Measurements from ENCODE around the gene TBXA2R.
"Not testable (repeated sequence)": the region's sequence is repeated elsewhere in the genome, so short reads cannot be mapped to it uniquely, and the experiment has no call there.

Gene TBXA2R

DNA sequence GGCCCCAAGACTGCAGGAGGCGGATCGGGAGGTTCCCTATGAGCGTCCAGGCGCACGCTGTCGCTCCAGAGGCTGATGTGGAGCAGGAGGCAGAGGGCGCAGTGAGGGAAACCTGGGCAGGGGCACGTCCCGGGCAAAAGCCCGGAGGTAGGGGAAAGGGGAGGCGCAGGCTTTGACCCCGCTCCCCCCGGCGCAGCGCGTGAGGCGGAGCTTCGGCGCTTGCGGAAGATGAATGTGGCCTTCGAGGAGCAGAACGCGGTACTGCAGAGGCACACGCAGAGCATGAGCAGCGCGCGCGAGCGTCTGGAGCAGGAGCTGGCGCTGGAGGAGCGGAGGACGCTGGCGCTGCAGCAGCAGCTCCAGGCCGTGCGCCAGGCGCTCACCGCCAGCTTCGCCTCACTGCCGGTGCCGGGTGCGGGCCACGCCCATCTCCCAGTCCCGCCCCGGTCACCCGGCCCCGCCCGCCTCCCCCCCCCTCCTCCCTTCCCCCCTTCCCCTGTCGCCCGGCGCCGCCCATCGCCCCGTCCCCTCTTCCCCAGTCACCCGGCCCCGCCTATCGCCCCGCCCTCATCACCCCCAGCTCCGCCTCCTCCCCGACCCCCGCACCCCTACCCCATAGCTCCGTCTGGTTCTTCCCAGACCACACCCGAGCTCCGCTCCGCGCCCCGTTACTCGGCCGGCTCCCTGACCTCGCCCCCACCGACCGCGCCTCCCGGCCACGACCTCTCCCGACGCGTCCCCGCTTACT lies 29.8 kb downstream of the TBXA2R start:
- no peak for DNase-seq

DNA sequence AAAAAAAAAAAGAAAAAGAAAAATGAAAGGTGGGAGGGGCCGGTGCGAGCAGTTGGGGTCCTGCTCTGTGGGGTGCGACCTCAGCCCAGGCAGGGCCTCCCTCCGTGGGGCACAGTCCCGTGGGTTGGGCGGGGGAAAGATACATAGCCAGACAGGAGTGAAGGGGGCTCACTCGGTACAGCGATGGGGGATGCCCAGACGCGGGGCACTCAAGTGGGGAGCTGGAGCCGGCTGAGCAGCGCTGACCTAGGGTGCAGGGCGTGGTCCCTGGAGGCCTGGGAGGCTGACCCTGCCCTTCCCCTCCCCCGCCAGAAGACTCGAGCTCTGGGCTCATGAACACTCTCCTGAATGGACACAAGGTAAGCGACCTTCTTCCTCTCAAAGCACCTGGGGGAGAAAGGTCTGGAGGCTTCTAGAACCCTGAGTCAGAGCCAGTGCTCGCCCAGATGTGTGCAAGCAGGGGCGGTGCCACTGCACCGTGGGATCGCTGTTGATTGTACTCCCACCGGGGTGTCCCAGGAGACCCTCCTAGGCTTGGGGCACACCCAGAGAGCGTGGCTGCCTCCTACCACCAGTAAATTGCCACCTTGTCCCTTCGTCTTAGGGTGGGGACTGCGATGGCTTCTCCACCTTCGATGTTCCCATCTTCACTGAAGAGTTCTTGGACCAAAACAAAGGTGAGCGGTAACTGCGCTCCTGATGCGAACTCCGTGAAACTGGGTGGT lies 30.6 kb downstream of the TBXA2R start:
- DNase-seq, result no peak

DNA sequence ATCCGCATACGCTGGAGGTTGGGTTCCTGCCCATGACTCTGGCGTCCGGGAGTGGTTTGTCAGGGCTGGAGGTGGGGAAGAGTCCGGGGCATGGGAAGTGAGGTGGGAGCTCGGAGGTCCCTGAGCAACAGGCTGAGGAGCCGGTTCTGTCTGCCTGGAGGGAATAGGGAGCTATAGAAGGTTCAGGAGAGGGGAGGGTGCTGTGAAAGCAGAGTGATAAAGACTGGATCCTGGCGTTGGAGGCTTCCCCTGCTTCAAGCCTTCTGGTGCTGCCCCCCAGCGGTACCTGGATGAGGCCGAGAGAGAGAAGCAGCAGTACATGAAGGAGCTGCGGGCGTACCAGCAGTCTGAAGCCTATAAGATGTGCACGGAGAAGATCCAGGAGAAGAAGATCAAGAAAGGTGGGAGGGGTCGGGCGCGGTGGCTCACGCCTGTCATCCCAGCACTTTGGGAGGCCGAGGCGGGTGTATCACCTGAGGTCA lies 31.4 kb downstream of the TBXA2R start:
- no peak for DNase-seq

DNA sequence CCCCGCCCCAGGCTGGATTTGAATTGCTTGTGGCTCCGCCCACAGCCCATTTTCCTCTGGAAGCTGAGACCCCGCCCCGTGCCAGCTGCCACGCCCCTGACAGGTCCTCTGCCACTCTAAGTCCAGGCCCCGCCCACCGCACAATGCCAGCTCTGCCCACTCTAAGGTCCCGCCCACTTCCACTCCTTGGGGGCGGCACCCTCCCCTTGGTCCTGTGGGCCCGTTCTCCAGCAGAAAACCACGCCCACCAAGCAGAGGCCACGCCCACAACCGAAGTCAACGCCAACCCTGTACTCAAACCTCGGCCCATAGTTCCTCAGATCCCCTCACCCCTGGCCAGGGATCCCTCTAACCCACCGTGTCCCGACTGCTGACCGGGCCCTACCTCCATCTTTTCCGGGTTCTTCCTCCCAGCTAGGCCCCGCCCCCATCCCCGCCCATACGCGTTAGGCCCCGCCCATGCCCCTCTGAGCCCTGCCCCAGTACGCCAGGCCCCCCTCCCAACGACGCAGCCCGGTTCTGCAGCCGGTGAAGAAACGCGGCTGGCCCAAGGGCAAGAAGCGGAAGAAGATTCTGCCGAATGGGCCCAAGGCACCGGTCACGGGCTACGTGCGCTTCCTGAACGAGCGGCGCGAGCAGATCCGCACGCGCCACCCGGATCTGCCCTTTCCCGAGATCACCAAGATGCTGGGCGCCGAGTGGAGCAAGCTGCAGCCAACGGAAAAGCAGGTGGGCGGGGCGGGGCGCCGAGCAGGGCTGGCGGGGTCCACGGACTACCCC lies 32.6 kb downstream of the TBXA2R start:
- DNase-seq, result peak; percentile 99

DNA sequence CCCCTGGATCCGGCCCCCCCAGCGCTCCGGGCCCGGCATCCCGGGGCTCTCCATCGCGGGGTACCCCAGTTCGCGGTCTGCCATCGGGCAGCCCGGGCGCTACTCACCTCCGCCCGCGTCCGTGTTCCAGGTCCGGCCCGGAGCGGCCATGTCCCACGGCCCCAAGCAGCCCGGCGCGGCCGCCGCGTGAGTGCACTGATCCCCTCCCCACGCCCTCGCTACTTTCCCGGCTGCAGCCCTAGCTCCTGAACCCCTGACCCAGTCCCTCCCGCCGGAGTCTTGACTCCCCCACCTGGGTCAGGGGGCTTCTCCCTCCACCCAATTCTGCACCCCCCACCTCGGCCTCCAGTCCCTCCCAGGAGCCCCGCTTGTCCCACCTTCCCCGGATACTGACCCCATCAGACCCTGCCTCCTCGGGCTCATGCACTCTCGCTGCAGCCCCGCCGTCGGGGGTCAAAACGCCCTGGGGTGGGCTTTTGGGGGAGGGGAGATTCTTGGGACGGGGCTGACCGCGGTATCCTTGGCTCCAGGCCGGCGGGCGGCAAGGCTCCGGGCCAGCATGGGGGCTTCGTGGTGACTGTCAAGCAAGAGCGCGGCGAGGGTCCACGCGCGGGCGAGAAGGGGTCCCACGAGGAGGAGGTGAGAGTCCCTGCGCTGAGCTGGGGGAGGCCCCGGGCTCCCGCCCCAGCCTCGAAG lies 33.4 kb downstream of the TBXA2R start:
- DNase-seq, result no peak

DNA sequence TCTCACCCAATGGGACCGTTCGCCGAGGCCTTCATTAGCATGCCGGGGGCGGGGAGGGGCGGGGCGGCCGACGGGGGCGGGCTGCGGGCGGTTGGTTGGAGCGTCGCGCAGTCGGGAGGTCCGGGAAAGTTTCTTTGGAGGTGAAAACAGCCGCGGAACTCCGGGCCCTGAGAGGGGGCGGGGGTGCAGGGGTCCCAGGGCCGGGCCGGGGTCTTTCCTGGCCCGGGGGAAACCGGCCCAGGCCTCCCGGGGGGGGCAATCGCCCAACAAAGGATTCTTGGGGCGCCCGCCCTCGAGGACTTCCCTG lies 33.9 kb downstream of the TBXA2R start, which contains the start of gene HMG20B:
Gene HMG20B, plus strand, starts transcription at position 90 of the 307 bp plus-strand sequence. CDS start 366 bp downstream, outside the sequence.
- no peak for DNase-seq

DNA sequence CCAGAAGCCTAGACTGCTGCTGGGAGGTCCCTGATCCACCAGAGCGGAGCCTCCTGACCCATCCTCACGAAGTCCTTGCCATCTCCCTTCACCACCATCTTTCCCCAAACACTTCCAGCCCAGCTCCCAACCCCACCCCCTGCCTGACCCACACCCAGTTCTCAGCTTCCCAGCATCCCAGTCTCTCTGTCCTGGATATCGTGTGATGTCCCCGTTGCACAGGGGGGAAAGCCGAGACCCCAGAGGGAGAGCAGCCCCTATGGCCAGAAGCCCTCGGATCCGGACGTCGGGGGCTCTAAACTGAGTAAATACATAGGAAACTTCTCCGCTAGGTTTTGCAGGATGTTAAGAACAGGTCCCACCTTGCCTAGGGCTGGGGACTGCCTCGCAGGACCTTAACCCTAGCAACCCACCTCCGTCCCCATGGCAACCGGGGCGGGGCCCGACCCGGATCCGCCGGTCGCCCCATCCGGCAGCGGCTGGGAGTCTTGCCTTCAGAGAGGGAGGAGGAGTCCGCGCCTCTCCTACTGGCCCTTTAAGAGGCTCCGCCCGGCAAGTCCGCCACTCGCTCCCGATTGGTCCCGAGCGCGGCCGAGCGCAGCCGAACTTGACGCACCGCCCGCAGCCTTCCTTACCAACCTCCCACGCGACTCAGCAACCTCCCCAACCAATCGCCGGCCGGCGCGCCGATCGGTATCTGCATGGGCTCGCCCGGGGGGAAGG lies 34.4 kb downstream of the TBXA2R start:
- DNase-seq, result peak; percentile 100

DNA sequence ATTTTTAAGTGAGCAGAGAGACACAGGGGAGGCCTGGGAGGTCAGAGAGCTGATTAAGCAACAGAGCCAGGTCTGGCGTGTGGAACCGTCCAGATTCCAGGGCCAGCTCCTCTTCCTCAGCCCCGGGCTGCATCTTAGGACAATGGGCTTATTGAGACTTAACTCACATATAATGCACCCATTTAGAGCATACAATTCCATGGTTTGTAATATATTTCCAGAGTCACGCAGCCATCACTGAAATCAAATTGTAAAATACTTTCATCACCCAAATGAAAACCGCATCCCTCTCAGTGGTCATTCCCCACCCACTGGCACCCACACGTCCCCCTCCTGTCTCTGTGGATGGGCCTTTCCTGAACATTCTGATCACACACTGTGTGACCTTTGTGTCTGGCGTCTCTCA lies 36.1 kb downstream of the TBXA2R start:
- peak; percentile 65 for DNase-seq

DNA sequence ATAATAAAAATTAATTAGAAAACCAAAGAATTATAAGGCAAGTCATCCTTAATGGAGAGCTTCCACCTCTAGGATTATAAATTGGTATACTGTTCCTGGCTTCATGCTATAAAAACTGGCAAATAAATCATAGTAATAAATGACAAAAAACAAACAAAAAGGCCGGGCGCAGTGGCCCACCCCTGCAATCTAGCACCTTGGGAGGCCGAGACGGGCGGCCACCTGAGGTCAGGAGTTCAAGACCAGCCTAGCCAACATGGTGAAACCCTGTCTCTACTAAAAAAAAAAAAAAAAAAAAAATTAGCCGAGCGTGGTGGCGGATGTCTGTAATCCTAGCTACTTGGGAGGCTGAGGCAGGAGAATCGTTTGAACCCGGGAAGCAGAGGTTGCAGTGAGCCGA lies 36.6 kb downstream of the TBXA2R start:
- not testable (repeated sequence) for DNase-seq

DNA sequence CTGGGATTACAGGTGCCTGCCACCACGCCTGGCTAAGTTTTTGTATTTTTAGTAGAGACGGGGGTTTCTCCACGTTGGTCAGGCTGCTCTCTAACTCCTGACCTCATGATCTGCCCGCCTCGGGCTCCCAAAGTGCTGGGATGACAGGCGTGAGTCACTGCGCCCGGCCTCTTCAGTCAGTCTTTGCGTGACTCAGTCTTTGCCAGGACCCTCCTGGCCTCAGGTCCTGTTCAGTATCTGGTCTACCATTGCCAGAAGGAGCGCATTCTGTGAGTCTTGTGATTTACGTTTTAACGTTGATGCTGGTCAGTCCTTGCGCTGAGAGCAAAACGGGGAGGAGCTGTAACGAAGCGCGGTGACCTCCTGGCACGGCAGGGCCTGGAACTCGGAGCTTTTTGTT lies 41.5 kb downstream of the TBXA2R start:
- DNase-seq, result no peak

DNA sequence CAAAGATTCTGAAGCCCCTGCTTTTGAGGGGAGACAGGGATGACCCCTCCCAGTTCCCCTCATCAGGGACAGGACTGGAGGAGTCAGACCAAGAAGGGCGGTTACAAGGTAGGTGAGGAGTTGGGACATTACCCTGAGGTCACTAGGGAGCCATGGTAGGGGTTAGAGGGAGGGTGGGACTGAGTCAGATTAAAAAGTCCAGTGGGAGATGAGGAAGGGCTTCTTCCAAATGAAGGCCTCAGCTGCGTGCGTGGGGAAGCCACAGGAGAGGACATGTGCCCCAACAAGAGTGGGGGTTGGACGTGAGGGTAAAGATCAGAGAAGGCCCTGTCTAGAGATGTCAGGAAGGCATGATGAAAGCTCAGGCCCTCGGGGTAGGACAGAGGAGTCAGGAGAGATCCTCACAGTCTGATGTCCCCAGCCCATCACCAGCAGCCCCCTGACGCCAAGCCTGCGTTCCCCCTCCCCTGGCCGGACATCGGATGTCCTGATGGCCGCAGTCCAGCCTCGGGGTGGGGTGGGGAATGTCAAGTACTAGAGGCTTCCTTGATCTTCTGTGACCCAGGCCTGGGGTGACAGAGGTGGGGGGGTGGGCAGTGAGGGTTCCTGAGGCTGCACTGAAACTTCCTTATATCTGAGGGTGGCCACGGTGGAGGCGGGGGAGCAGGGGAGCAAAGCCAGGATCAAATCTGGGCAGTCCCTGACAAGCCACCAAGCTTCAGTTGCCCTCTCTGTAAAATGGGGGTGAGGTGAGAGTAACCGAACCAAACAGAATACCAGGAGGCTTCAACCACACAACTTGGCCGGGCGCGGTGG lies 42.8 kb downstream of the TBXA2R start:
- peak; percentile 51 for DNase-seq

DNA sequence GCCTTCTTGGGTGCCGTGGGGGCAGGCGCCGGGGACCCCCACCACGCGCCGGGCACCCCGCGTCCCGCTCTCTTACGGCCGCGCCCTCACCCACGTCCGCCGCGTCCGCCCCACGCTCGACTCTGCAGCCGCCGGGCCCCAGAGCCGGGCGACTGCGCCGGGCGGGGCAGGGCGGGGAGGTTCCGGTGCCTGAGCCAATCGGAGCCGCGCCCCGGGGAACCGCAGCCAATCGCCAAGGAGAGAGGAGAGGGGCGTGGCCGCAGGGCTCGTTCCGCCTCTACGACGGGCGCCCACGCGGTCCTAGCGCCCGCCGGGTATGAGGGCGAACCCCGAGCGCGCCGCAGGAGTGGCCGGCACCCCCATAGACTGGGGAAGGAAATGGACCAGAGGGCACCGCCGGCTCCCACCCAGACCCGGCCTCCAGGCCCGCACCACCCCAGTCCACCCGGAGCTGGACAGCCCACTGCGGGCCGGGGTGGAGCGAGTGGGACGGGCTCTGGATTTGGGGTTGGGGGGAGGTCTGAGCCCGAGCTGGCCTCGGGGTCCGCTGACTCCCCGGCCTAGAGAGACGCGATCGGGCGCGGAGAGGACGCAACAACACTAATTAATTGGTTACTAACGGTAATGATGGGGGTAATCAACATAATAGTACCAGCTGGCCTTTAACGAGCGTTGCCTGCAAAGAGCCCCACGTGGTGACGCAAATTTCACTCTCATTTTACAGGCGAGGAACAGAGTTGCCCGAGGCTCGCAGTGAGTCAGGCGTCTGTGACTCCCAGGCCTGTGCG lies 49.0 kb downstream of the TBXA2R start, which contains the start of gene MFSD12:
Gene MFSD12, minus strand, starts transcription at position 126 of the 788 bp plus-strand sequence. CDS start 183 bp downstream, outside the sequence.
- DNase-seq, result peak; percentile 98

DNA sequence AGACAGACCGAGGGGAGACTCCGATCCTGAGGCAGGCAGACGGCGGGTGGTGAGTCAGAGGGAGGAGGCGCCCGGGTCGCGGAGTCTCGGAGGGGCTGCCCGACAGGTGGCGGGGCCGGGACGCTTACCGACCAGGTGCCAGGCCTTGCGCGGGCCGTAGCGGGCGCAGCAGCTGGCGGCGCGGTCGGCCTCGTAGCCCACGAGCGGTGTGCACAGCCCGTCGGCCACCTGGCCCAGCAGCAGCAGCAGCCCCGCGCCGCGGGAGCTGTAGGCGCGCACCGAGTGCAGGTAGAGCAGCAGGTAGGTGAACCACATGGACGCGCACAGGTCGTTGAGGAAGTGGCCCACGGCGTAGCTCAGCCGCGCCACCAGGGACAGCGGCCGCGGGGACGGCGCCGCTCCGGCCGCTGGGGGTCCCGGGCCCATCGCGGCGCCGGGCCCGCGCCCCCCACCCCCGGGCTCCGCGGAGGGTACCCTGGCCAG lies 49.7 kb downstream of the TBXA2R start:
- DNase-seq, result peak; percentile 57

DNA sequence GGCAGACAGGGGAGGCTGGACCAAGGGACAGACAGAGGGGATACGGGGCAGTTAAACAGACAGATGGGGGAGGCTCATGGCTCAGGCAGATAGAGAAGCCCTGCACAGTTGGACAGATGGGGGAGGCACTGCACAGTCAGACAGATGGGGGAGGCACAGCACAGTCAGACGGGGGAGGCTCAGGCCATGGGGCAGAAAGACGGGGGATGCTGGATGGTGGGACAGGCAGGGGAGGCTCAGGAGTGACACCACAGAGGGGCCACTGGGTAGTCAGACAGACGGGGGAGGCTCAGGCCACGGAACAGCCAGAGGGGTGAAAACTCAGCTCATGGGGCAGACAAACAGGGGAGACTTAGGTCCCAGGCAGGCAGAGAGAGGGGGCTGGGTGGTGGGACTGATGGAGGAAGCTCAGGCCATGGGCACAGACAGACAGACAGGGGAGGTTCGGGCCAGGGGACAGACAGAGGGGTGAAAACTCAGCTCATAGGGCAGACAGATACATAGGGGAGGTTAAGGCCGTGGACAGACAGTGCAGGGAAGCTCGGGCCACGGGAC lies 50.2 kb downstream of the TBXA2R start:
- no peak for DNase-seq

DNA sequence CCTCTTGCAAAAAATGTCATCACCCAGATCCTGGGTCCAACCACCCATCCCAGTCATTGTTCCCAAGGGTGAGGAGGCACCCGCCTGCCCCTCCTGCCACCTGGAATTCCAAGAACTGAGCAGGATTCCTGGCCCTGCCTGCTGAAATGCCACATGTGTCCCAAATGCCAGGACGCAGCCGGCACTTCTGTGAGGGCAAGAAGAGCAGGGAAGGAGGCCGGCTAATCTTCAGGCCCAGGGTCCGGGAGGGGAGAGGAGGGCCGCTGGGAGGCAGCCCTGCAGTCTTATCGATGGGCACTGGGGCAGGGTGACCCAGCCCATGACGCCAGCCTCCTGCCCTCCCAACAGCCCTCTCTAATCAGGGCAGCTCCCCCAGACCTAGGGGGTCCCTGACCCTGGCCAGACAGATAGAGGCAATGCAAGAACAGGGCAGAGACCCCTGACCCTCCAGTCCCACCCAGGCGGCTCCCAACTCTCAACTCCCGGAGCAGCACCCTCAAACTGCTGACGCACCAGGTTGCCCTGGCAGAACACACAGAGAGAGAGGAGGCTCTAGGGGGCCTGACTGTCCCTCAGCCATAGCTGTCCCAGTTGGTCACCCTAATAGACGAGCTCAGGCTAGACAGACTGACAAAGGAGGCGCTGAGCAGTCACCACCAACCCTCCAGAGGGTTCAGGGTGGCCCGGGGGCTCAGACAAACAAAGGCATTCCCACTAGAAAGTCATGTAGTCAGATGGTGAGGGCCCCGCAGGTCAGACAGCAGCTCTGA lies 50.8 kb downstream of the TBXA2R start:
- DNase-seq, result no peak

DNA sequence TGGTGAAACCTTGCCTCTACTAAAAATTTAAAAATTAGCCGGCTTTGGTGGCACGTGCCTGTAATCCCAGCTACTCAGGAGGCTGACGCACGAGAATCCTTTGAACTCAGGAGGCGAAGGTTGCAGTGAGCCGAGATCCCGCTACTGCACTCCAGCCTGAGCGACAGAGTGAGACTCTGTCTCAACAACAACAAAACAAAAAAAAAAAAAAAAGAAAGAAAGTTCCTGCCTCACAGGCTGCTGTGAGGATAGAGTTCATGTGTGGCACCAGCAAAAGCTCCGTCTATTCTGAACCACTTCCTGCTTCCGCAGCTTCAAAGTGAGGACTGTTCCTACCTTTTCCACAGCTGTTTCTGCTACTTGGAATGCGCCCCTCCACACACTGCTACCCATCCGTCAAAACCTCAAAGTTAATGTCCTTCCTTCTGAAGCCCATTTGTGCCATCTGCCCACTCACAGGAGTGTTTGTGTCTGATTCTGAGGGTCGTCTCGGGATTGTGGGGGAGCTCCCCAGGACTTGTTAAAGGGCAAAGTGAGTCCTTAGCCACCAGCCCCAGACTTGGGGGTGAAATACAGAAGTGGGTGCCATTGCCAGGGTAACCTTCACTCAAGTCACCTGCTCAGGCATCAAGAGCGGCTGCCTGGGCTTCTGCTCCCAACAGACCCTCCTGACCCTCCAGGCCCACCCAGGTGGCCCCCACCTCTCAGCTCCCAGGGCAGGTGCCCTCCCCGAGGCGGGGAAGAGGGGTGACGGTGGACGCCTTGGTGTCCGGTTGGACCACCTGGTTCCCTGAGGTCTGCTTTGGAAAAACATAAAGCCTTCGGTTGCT lies 52.2 kb downstream of the TBXA2R start:
- DNase-seq, result peak; percentile 51

DNA sequence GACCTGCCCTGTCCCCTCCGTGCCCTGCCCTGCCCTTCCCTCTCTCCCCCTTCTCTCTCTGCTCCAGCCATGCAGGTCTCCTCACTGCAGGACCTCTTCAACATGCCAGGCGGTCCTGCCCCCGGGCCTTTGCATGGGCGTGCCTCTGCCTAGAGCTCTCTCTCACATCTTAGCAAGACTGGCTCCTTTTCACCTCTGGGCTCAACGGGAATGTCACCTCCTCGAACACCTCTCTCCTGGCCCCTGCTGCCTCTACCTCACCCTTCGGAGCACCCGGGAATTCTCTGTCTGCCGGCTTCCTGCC lies 54.9 kb downstream of the TBXA2R start:
- no peak for DNase-seq
